Ecto neural progenitor cell (in vitro differentiated cells): ENCODE data around the gene SSU72.
A peak's percentile ranks its signal among the peaks of the same experiment; 100 is the strongest.
"Not testable (repeated sequence)": the region's sequence is repeated elsewhere in the genome, so short reads cannot be mapped to it uniquely, and the experiment has no call there.

ENCODE experiments used
- DNase-seq: peaks from one replicate; pipeline ENCODE4 v3.0.0-alpha.2; 2018; ENCODE audit warnings: low spot score

Gene SSU72

DNA sequence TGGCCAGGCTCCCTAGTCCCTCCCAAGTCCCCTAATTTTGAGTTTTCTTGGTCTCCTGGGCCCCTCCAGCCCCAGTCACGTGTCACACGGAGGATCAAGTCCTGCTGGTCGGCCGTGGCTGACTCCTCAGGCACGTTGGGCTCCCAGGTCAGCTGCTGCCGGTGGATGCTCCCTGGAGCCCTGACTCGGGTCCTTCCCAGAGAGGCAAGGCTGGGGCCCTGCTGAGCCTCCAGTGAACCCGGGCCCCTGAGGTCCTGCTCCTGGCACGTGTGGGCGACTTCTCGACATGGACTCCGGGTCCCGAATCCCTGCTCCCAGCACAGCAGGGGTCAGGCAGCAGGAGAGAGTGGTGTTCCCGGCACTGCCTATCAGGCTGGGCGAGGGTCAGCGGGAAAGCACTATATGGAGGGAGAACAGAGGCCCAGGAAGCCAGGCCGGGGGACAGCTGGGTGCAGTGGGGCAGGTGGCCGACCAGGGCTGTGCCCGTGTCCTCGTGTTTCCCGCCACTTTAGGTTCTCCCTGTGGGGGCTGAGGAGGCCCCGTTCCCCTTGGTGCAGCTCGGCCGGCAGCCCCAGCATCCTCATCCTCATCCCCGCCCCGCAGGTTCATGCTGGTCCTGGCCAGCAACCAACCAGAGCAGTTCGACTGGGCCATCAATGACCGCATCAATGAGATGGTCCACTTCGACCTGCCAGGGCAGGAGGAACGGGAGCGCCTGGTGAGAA lies 47.4 kb downstream of the SSU72 start:
- DNase-seq: no peak

DNA sequence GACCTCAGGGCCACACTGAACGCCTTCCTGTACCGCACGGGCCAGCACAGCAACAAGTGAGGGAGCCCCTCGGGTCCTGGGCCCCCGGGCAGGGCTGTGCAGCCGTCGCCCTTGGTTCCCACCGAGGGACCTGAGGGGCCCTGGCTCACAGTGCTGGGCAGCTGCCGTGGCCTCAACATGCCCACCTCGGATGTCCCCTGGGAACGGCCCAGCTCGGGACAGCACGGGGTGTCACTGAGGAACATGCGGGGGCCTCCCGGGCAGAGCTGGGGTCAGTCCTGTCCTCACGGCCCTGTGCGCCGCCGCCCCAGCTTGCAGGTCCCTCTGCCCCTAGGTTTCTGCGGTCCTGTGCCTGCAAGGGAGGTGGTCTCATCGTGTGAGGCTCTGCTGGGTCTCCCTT lies 48.2 kb downstream of the SSU72 start:
- not testable (repeated sequence) for DNase-seq

DNA sequence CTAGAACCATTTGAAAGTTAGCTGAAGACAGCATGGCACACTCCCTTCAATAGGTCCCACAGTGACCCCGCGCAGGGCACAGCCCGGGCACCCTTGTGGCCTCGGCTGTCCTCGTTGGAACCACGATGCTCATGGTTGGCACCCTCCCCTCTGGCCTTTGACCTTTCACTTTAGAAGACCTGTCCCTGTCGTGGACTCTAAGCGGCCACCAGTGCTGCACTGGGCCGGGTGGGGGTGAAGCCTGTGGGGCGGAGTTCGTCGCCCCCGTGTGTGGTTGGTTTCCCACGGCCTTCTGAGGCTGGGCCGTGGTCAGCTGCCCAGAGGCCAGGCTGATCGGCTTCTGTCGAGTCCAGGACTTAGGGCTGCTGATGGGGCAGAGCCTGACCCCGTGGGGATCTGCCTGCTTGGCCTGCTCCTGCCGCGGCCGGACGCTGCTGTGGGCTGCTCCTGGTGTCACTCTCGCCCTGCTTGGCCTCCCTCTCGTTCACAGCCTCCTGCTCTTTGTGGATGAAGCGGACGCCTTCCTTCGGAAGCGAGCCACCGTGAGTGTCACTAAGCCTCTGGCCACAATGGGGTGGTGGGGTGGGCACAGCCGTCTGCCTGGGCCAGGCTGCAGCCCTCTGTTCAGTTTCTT lies 49.8 kb downstream of the SSU72 start:
- not testable (repeated sequence) for DNase-seq

DNA sequence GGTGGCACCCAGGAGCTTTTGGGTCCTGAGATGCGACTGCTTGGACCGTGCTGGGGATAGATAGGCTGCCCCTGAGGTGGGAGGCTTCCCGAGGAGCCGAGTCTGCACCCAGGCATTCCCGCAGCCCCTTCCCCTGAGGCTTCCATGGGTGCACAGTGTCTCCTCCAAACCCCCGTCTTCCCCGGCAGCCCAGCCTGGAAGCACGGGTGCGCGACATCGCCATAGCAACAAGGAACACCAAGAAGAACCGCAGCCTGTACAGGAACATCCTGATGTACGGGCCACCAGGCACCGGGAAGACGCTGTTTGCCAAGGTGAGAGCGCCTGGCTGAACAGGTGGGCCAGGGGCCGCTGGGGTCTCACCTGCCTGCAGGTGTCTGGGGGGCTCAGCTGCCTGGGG lies 51.0 kb downstream of the SSU72 start:
- DNase-seq: peak; percentile 34

DNA sequence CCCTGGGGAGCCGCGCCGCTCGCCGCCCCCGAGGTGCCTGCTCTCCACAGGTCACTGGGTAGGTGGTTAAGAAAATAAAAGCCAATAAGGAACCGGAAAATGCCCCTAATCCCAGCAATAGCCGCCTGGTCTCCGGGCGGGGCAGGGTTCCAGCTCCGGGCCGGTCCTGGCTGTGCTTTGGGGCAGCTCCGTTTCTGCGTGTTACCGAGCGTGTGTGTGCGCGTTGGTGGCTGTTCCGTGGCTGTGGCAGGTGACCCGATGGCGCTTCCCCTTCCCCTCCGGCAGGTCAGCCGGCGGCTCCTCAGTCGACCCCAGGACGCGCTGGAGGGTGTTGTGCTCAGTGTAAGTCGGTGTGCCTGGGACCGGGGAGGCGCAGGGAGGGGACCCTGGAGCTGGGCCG lies 51.4 kb downstream of the SSU72 start:
- DNase-seq: not testable (repeated sequence)

DNA sequence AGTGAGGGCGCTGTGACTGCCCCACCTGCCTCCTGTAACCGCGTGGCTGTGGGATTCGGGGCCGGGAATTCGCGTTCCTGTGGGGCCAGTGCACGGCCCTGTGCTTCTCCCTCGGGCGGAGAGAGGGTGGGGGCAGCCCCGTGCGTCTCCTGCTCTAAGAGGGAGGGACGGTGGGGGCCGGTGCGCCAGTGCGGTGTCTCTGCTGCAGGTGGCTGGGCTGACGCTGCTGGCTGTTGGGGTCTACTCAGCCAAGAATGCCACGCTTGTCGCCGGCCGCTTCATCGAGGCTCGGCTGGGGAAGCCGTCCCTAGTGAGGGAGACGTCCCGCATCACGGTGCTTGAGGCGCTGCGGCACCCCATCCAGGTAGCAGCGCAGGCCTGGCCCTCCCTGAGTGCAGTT lies 52.1 kb downstream of the SSU72 start:
- DNase-seq: not testable (repeated sequence)

DNA sequence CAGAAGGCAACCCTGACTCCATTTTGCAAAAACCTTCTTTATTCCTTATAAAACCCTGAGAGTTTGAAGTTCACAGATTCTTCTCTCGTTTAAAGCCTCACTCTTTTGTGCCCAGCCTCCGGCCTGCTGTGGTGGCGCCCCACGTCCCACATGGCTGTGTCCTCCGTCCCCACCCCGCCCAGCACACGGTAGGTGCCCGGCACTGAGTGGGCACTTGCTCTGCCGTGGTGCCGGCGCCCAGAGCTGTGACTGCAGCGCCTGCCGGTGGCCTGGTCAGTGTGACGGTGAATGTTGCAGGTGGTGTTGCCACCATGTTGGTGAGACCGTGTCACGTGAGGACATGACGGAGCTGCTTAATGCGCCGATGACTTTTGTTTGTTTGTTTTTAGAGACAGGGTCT lies 53.3 kb downstream of the SSU72 start:
- DNase-seq: no peak

DNA sequence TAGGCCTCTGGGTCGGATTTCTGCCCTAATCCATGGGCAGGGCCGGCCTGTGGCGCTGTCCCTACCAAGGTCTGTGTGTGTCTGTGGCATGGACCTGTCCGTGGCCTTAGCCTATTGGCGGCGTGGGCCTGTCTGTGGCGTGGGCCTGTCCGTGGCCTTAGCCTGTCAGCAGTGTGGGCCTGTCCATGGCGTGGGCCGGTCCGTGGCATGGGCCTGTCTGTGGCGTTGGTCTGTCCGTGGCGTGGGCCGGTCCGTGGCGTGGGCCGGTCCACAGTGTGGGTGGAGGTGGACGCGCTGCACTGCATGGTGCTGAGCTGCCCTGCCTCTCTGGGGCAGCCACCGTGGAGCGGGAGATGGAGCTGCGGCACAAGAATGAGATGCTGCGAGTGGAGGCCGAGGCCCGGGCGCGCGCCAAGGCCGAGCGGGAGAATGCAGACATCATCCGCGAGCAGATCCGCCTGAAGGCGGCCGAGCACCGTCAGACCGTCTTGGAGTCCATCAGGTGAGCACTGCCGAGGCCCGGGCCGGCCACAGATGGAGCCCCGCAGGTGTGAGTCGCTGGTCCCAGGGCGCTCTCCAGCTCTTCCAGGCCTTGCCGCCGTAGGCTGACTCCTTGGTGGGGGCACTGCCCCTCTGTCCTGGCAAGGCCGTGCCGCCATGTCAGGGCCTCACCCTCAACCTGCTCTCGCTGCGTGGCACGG lies 54.7 kb downstream of the SSU72 start:
- not testable (repeated sequence) for DNase-seq

DNA sequence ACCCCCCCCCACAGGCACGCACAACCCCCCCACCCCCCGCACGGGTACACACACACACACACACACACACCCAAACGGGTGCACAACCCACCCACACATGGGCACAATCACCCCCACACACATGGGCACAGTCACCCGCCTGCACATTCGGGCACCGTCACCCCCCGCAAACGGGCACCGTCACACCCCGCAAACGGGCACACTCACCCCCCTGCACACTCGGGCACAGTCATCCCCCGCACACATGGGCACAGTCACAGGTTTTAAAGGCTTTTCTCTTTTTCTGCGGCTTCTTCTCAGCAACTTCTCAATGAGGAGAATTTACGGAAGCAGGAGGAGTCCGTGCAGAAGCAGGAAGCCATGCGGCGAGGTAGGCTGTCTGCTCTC lies 56.0 kb downstream of the SSU72 start:
- not testable (repeated sequence) for DNase-seq

DNA sequence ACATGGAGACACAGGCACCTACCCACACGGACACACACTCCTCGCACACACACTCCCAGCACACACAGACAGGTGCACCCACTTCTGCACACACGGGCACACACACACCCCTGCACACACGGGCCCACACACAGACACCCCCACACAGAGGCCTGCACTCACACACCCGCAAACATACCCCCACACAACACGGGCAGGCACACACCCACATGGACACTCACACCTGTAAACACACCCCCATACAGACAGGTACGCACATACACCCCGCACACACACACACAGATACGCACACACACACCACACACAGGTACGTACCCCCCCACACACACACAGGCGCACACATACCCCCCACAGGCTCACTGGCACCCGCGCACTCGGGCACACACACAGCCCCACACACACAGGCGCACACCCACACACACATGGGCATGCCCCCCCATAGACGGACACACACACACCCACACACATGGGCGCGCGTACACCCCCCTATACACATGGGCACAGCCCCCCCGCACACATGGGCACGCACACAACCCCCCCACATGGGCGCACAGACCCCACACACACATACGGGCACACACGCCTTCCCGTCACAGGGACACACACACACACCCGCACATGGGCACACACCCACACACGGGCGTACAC lies 56.6 kb downstream of the SSU72 start:
- DNase-seq: no peak

DNA sequence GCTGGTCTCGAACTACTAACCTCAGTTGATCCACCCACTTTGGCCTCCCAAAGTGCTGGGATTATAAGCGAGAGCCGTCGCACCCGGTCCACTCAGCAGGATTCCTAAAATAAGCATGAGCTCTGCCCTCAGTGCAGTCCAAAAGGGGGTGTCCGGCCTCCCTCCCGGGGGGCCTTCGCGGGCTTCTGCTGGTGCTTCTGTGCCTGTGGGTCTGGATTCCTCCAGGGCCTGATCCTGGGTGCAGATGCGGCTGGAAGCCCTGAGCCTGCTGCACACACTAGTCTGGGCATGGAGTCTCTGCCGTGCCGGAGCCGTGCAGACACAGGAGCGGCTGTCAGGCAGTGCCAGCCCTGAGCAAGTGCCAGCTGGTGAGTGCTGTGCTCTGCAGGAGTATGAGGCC lies 57.7 kb downstream of the SSU72 start:
- not testable (repeated sequence) for DNase-seq

DNA sequence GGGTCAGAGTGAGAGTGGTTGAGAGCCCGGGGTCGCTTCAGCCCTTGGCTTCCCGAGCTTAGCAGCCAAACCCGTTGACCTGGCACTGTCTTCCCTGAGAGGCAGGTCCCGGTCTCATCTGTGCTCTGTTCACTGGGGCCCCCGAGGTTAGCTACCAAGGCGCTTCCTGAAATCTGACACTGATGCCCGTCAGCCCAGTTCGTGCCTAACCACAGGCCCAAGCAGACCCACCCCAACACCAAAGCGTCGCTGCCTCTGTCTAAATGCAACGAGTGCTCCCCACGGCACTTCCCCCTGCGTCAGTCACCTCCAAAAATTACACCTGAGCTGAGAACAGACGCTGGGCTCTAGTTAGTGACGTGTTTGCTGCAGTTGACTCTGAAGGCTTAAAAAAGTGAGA lies 60.3 kb downstream of the SSU72 start:
- not testable (repeated sequence) for DNase-seq

DNA sequence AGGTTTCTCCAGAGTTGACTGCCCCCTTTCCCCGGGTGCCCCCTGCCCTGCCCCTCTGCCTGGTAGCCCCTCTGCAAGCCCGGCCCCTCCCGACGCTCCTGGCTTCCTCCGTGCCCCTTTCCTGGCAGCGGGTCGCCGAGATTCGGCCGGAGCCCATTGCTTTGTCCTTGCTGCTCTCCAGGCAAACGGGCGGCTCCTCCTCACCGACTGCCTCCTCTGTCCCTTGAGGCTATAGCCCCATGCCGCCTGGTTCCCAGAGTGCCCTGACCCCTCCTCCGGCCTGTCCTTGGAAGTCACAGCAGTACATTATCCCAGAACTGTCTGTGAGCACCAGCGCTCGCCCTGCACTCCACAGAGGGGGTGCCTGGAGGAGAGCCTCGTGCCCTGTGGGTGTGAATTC lies 61.0 kb downstream of the SSU72 start:
- not testable (repeated sequence) for DNase-seq

DNA sequence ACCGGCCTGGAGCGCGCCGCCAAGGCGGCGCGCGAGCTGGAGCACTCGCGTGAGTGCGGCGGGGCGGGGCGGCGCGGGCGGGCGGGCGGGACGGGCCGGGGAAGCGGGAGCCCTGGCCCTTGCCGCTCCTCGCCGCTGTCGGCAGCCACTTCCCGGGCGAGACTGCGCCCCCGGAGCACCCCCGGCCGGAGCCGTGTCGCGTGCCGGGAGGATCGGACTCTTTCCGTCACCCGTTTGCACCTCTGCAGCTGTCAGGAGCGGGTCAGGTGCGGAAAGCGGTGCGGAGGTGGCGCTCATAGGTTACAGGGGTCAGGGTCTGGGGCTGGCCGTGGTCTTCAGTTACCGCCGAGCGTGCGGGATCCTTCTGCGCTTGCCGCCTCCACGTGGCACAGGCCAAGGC lies 62.2 kb downstream of the SSU72 start:
- DNase-seq: not testable (repeated sequence)

DNA sequence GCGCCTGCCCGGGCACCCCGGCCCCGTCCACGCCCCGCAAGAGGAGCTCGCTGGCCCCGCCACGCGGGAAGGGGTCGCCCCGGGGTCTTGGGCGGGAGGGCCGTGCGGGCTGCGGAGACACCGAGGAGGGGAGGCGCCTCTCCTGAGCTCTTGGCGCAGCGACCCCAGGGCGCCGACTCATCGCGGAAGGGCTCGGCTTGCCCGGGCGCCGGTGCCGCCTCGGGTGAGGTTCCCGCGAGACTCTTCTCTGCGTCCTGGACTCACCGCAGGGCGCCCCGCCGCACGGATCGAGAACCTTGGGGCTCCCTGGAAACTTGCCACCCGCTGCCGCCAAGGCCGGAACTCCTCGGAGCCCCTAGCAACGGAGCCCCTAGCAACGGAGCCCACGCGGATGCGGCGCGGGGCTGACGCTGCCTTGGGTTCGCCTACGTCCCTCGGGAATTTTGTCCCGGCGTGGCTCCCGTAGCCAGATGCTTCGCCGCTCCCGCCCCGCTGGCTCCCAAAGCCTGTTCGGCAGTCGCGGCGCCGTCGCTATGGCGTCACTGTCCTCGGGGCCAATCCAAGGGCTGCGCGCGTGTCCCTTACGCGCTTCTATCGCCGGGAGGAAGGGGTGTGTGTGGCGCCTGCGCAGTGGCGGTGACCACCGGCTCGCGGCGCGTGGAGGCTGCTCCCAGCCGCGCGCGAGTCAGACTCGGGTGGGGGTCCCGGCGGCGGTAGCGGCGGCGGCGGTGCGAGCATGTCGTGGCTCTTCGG lies 63.0 kb downstream of the SSU72 start, which contains the start of gene ATAD3A:
Gene ATAD3A, plus strand, starts transcription at position 630 of the 753 bp plus-strand sequence. Its CDS starts 107 bp downstream, at position 737.
- peak; percentile 99 for DNase-seq

DNA sequence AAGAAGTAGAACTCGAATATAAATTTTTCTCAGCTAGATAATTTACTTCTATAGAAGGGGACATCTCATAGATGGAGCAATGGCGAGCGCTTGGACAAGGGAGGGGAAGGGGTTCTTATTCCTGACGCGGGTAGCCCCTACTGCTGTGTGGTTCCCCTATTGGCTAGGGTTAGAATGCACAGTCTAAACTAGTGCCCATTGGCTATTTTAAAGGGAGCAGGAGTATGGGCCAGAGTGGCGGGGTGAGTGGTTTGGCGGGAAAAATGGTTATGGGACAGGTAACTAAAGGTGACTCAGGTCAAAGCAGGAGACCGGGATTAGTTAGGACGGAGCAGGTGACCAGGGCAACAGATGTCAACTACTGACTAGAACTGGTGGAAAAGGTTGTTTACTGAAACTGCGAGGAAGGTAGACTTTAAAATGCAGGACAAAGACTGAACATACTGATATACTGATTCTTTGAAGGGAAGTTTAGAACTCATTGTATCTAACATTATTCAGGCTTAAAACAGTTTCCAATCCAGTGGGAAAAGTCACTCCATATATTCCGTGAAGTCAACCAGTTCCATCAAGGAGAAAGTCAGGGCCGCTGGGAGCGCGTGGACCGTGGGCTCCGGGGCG lies 63.6 kb downstream of the SSU72 start:
- peak; percentile 59 for DNase-seq

DNA sequence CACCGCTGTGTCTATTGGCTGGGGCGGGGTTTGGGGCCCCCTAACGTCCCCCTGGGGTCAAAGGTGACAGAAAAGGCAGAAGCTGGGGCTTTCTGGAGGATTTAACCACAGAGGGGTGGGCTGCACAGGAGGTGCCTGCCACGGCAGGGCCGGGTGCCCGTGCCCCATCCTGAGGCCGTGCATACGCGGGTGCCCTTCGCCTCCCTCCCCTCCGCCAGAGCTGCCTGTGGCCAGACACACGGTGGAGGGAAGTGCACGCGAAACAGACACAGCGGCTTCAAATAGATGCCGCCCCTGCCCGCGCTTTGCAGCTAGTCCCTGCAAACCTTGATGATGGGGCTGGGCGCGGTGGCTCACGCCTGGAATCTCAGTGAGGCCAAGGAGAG lies 65.2 kb downstream of the SSU72 start:
- not testable (repeated sequence) for DNase-seq

DNA sequence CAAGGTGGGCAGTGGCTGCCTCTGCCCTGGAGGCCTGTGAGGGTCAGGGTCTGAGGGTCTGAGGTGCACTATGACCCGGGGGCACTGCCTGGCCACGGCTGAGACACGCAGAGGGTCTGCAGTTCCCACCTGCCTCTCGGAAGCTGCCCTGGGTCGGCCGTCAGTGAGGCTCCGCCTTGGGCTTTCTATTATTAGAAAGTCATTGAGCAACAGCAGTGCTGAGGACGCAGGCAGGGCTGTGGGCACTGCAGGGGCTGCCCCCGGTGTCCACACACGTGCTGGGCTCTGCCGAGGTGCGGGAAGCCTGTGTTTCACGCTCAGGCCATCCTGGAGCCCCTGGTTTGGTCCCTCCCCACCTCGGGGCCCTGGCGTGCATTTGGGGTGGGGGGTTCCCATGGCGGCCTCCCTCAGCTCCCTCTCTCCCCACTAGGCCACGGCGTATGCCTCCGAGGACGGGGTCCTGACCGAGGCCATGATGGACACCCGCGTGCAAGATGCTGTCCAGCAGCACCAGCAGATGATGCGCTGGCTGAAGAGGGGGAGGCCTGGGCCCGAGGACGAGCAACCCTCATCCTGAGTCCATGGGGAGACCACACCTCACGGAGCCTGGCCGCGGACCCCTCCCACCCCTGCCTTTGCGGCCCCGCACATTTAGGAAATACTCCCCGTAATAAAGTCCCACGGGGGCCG lies 65.7 kb downstream of the SSU72 start:
- DNase-seq: not testable (repeated sequence)

DNA sequence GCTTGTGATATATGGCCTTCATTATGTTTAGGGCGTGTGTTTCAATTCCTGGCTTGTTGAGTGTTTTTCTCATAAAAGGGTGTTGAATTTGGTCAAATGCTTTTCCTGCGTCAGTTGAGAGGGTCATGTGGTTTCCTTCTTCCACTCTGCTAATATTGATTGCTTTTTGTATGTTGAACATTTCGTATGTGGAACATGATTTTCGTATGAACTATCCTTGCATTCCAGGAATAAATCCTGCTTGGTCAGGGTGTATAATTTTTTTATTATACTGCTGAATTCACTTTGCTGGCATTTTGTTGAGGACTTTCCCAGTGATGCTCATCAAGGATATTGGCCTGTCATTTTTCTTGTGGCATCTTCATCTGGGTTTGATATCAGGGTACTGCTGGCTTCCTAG lies 67.4 kb downstream of the SSU72 start:
- no peak for DNase-seq

DNA sequence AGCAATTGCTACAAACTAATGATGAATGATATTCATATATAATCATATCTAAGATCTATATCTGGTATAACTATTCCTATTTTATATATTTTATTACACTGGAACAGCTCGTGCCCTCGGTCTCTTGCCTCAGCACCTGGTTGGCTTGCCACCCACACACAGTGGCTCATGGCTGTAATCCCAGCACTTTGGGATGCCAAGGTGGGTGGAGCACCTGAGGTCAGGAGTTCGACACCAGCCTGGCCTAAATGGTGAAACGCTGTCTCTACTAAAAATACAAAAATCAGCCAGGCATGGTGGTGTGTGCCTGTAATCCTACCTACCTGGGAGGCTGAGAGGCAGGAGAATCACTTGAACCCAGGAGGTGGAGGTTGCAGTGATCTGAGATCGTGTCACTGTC lies 68.9 kb downstream of the SSU72 start:
- DNase-seq: not testable (repeated sequence)

DNA sequence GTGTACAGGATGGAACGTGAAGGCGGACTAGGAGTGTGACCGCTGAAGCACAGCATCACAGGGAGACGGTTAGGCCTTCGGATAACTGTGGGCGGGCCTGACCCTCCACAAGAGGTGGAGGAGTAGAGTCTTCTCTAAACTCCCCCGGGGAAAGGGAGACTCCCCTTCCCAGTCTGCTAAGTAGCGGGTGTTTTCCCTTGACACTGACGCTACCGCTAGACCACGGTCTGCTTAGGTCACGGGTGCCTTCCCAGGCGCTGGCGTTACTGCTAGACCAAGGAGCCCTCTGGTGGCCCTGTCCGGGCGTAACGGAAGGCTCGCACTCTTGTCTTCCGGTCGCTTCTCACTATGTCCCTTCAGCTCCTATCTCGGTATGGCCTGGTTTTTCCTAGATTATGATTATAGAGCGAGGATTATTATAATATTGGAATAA lies 69.3 kb downstream of the SSU72 start:
- DNase-seq: not testable (repeated sequence)
